ENCODE measurements around the gene PPRC1. TPM values are rescaled to one million over a fixed set of nuclear protein-coding genes. Genes with fewer than 3 reads are reported as not detected.

PPRC1 gene
- total RNA-seq, 2 donors from 2014 or later: 17.0 to 36.1 TPM

DNA sequence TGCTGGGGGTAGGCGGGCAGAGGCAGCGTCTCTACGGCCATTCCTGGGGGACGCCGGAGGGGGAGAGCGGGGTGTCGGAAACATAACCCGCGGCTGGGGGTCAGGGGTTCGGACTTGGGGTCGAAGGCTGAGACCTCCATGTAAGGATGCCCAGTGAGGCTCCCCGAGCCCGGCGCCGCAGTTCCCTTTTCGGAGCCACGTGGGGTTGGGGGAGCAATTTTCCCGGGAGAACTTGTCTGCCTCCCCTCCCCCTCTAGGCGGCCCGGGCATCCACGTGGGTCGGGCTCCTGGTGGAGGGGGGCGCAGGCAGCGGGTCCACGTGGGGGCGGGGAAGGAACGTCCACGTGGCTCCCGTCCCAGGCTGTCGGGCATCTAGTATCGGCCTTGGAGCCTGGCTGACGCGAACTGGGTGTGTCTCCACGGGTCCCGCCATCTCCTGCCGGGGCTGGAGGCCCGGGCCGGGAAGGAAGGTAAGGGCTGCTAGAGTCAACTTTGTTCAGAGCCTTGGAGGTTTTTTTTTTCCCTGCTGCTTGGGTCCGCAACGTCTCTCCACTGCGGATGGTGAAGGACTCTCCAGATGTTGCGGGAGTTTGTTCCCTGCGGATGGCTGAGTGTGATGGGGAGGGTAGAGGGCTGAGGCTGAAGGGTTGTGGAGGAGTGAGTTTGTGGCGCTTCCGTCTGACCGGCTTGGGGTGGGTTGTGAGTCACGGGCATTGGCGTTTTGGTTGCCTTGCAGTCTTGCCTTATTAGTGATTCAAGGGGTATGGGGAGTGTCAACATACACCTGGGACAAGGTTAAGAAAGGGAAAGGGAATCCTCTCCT is 744 bp downstream of the PPRC1 start:
- peak overlapping the region; percentile 84 to 87 for H3K9ac ChIP-seq (ENCODE audit: low read depth in 2 of 2, low read length in 2 of 2)
- no peaks in the 10 kb centered on the region for H3K27me3 ChIP-seq
- intact Hi-C loops (cut with DNase I): no loop called here
- H3K4me3 ChIP-seq: peak overlapping the region; percentile 88
- H3K36me3 ChIP-seq: peaks cover 10% of the 10 kb centered on the region
- no peaks in the 10 kb centered on the region for H3K9me3 ChIP-seq
- peaks cover 12% of the 10 kb centered on the region for H3K4me1 ChIP-seq
- TF ChIP-seq, protein P1, sequence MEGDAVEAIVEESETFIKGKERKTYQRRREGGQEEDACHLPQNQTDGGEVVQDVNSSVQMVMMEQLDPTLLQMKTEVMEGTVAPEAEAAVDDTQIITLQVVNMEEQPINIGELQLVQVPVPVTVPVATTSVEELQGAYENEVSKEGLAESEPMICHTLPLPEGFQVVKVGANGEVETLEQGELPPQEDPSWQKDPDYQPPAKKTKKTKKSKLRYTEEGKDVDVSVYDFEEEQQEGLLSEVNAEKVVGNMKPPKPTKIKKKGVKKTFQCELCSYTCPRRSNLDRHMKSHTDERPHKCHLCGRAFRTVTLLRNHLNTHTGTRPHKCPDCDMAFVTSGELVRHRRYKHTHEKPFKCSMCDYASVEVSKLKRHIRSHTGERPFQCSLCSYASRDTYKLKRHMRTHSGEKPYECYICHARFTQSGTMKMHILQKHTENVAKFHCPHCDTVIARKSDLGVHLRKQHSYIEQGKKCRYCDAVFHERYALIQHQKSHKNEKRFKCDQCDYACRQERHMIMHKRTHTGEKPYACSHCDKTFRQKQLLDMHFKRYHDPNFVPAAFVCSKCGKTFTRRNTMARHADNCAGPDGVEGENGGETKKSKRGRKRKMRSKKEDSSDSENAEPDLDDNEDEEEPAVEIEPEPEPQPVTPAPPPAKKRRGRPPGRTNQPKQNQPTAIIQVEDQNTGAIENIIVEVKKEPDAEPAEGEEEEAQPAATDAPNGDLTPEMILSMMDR (IDR thresholded peaks at IDR 0.05): no peak
- H3K27ac ChIP-seq: peak overlapping the region; percentile 91
- DNase-seq: peak; percentile 80

DNA sequence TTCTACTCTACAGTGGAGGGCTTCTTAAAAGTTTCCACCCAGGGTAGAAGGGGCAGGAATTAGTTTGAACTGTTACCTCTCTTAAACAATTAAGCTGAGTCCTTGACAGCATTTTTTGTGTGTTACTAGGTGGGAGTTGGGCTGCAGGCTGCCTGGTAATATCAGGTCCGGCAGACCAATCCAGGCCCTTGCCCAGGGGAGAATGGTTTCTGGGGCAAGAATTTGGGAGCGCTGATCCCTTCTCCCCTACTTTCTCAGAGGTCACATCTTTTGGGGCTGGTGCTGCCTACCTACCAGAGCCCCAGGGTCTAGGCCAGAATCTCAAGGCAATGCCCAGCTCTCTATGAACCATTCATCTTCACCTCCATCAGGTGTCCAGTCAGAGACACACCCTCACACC is 1.6 kb downstream of the PPRC1 start:
- H3K36me3 ChIP-seq: peaks cover 18% of the 10 kb centered on the region
- DNase-seq: no peak
- no peak overlapping the region for H3K27ac ChIP-seq
- H3K27me3 ChIP-seq: no peaks in the 10 kb centered on the region
- H3K4me1 ChIP-seq: peaks cover 12% of the 10 kb centered on the region
- no peaks in the 10 kb centered on the region for H3K9me3 ChIP-seq
- TF ChIP-seq, protein P1 (IDR thresholded peaks at IDR 0.05): no peak
- peak overlapping the region in 1 of 2 donors; percentile 84 for H3K9ac ChIP-seq (ENCODE audit: low read depth in 2 of 2, low read length in 2 of 2)
- H3K4me3 ChIP-seq: peak overlapping the region; percentile 88
- intact Hi-C loops (cut with DNase I): no loop called here

DNA sequence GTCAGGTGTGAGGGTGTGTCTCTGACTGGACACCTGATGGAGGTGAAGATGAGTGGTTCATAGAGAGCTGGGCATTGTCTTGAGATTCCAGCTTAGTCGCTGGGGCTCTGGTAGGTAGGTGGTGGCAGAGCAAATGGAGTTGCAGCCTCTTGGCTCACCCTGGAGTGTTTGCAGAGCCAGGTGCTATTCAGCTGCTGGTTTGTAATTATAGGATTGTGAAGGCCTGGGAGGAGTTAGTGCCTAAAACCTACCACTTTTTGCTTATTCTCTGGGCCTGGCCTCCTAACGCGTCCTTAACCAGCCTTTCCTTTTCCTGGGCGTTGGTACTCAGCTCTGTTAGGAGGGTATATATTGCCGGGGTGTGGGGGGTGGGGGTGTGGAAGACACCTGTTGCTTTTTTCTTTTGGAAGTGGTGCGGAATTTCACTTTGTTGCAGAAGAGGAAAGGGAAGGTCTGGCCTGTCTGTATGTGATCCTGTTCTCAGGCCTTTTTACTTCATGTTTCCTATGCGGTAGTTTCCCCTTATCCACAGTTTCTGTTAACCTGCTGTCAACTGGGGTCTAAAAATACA is 3.2 kb downstream of the PPRC1 start:
- TF ChIP-seq, protein P1 (IDR thresholded peaks at IDR 0.05): no peak
- no peak for DNase-seq
- H3K9me3 ChIP-seq: no peaks in the 10 kb centered on the region
- H3K4me1 ChIP-seq: peaks cover 12% of the 10 kb centered on the region
- no peak overlapping the region for H3K4me3 ChIP-seq
- peak overlapping the region in 1 of 2 donors; percentile 3 for H3K9ac ChIP-seq (ENCODE audit: low read depth in 2 of 2, low read length in 2 of 2)
- H3K27me3 ChIP-seq: no peaks in the 10 kb centered on the region
- peaks cover 26% of the 10 kb centered on the region for H3K36me3 ChIP-seq
- H3K27ac ChIP-seq: no peak overlapping the region
- intact Hi-C loops (cut with DNase I): no loop called here

DNA sequence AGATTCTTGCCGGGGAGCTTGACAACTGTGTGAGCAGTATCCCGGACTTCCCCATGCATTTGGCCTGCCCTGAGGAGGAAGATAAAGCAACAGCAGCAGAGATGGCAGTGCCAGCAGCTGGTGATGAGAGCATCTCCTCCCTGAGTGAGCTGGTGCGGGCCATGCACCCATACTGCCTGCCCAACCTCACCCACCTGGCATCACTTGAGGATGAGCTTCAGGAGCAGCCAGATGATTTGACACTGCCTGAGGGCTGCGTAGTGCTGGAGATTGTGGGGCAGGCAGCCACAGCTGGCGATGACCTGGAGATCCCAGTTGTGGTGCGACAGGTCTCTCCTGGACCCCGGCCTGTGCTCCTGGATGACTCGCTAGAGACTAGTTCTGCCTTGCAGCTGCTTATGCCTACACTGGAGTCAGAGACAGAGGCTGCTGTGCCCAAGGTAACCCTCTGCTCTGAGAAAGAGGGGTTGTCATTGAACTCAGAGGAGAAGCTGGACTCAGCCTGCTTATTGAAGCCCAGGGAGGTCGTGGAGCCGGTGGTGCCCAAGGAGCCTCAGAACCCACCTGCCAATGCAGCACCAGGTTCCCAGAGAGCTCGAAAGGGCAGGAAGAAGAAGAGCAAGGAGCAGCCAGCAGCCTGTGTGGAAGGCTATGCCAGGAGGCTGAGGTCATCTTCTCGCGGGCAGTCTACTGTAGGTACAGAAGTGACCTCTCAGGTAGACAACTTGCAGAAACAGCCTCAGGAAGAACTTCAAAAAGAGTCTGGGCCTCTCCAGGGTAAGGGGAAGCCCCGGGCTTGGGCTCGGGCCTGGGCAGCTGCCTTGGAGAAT is 6.7 kb downstream of the PPRC1 start:
- Histone ChIP-seq H3K4me3 (no peak overlapping the region), H3K36me3 (peaks cover 32% of the 10 kb centered on the region)

DNA sequence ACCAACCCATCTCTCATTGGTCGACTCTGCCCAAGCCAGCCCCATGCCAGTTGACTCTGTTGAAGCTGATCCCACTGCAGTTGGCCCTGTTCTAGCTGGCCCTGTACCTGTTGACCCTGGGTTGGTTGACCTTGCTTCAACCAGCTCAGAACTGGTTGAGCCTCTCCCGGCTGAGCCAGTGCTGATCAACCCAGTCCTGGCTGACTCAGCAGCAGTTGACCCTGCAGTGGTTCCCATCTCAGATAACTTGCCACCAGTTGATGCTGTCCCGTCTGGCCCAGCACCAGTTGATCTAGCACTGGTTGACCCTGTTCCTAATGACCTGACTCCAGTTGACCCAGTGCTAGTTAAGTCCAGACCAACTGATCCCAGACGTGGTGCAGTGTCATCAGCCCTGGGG is 7.4 kb downstream of the PPRC1 start:
- TF ChIP-seq, protein P1 (IDR thresholded peaks at IDR 0.05): no peak
- H3K27me3 ChIP-seq: no peaks in the 10 kb centered on the region
- intact Hi-C loops (cut with DNase I): no loop called here

More for the DNA sequence above, 6.7 kb downstream of the PPRC1 start:
- TF ChIP-seq, protein P1 (IDR thresholded peaks at IDR 0.05): no peak
- intact Hi-C loops (cut with DNase I): no loop called here
- Histone ChIP-seq H3K27ac (no peak overlapping the region), H3K27me3 (no peaks in the 10 kb centered on the region), H3K4me1 (peaks cover 7% of the 10 kb centered on the region), H3K9ac (ENCODE audit: low read depth in 2 of 2, low read length in 2 of 2) (no peak overlapping the region), H3K9me3 (no peaks in the 10 kb centered on the region)
- DNase-seq: no peak

More for the DNA sequence above, 7.4 kb downstream of the PPRC1 start:
- no peaks in the 10 kb centered on the region for H3K4me1 ChIP-seq
- no peak for DNase-seq
- H3K27ac ChIP-seq: no peak overlapping the region
- peaks cover 32% of the 10 kb centered on the region for H3K36me3 ChIP-seq
- H3K9ac ChIP-seq (ENCODE audit: low read depth in 2 of 2, low read length in 2 of 2): no peak overlapping the region
- no peak overlapping the region for H3K4me3 ChIP-seq
- H3K9me3 ChIP-seq: no peaks in the 10 kb centered on the region
